Putamen (tissue), 1 donor: ENCODE measurements around the gene TIGD2.

ENCODE experiments used
- DNase-seq: peaks from one replicate; pipeline ENCODE4 v3.0.0-alpha.2; 2016; ENCODE audit warnings: low spot score

The TIGD2 gene

GRCh38 chr4:89162987-89163386 is 51.7 kb downstream of the TIGD2 start:
- DNase-seq: no peak

DNA sequence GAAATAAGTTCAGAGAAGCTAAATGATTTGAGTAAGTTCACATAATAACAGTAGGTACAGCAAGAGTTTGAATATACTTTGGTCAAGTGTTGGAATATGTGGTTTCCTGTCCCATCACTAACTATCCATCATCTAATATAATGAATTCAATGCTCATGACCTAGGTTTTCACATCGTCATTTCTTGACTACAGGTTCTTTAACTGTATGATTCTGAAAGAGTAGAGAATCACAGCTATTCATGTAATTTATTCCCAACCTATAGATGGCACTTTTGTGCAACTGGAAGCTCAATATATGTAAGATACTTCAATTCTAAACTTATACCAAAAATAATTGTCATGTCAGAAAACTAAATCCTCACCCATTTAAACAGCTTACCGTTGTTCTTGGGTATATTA is 53.1 kb downstream of the TIGD2 start:
- no peak for DNase-seq
